ENCODE measurements around the gene CNN2.

GRCh38 chr19:988510-988909 is 37.9 kb upstream of the CNN2 start:
- TF ChIP-seq POLR2A (IDR thresholded peaks at IDR 0.05) (no peak), CTCF (IDR thresholded peaks at IDR 0.05 in 4 of 5, conservative IDR thresholded peaks at IDR 0.05 in 1 of 5) (no peak)

Measured in gastrocnemius medialis (tissue), 4 donors.